Fibroblast of skin of left biceps (primary cell): ENCODE data around the gene HOXD11.

ENCODE experiments used
- DNase-seq, 2 experiments: peaks; one replicate each; pipeline ENCODE4 v3.0.0-alpha.2; 2013; ENCODE audit warnings: low read depth in 2 of 2

The HOXD11 gene

DNA sequence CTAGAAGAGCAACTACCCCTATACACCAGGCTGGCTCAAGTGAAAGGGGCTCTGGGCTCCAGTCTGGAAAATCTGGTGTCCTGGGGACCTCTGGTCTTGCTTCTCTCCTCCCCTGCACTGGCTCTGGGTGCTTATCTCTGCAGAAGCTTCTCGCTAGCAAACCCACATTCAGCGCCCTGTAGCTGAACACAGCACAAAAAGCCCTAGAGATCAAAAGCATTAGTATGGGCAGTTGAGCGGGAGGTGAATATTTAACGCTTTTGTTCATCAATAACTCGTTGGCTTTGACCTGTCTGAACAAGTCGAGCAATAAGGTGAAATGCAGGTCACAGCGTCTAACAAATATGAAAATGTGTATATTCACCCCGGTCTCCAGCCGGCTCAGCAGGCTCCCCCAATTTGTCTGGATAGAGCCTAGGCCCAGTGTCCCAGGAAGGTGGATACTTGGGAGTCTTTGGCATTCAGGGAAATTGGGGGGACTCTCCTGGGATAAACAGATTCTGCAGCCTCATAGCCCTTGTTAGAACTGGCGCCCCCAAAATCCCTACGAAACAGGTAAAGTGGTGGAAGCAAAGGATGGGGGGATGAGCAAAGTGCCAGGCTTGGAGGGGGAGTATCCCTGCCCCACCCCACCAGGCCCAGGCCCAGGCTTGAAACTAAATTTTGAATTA is 41.8 kb downstream of the HOXD11 start:
- DNase-seq, result no peak

DNA sequence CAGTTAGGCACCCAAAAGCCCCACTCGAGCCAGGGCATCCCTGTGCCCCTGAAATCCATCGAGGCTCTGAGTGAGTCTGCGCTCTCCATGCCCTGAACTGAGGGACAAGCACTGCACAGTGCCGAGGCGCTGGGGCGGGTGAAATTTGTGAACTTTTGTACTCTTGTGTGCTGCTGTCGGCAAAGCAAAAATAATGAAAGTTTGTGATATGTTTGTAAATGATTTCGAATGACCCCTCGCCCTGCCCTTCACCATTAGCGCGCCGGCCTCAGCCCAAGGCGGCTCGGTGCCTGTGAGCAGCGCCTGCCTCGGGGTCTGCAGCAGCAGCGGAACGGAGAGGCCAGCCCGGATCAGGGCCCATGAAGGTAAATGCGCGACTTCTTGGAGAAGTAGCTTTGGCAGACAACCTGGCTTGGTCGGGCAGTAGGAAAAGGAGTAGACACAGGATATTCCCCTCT is 42.4 kb downstream of the HOXD11 start:
- DNase-seq, result no peak

DNA sequence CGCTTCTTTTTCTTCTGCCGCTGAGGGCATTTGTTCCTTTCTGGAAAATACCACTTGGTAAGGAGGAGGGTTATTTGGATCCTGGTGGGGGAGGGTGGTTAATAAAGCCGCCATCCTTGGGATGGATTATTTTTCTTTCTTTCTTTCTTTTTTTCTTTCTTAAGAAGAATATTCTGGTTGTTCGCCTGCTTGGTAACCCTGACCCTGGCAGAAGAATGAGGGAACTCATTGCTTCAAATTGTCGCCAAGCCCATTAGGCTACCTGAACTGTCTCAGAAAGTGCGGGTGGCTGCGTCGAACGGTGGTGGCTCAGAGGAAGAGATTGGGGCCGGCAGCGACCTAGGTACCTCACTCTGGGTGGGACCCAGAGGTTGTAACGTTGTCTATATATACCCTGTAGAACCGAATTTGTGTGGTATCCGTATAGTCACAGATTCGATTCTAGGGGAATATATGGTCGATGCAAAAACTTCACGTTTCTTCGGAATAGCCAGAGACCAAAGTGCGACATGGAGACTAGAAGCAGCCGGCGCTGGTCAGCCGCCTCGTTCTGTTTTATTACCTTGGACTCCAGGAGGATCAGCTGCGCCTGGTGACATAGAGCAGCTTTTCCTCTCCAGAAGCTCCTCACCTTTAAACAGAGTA is 43.0 kb downstream of the HOXD11 start:
- no peak for DNase-seq

GRCh38 chr2:176150584-176151441 is 43.7 kb downstream of the HOXD11 start:
- DNase-seq, result no peak

GRCh38 chr2:176151442-176152287 is 44.6 kb downstream of the HOXD11 start, which contains the start of gene HOXD4:
HOXD4 (plus strand) TSS chr2:176151550; CDS start chr2:176151634, 84 bp downstream.
- no peak for DNase-seq

DNA sequence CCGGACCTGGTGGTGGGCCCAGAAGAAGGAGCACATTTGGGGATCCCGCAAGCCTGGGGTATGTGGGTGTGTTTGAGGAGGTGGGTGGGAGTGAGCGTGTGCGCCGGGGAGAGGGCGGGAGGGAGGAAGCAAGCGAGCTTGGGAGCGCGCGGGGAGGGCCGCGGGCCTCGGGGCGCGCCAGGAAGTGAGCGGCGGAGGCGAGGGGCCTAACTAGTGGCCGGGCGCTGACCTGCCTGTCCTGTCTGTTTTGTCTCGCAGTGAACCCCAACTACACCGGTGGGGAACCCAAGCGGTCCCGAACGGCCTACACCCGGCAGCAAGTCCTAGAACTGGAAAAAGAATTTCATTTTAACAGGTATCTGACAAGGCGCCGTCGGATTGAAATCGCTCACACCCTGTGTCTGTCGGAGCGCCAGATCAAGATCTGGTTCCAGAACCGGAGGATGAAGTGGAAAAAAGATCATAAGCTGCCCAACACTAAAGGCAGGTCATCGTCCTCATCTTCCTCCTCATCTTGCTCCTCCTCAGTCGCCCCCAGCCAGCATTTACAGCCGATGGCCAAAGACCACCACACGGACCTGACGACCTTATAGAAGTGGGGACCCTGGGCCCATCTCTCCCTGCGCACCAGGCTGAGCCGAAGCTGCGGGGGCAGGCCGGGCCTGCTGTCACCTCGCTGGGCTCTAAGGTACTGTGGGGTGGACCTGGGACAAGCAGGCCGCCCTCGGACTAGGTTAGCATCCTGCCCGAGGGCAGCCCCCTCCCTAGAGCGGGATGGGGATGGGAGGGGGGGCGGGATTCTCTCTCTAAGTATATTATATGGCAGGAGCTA is 45.5 kb downstream of the HOXD11 start:
- no peak for DNase-seq

GRCh38 chr2:176154576-176155252 is 47.6 kb downstream of the HOXD11 start:
- no peak for DNase-seq

DNA sequence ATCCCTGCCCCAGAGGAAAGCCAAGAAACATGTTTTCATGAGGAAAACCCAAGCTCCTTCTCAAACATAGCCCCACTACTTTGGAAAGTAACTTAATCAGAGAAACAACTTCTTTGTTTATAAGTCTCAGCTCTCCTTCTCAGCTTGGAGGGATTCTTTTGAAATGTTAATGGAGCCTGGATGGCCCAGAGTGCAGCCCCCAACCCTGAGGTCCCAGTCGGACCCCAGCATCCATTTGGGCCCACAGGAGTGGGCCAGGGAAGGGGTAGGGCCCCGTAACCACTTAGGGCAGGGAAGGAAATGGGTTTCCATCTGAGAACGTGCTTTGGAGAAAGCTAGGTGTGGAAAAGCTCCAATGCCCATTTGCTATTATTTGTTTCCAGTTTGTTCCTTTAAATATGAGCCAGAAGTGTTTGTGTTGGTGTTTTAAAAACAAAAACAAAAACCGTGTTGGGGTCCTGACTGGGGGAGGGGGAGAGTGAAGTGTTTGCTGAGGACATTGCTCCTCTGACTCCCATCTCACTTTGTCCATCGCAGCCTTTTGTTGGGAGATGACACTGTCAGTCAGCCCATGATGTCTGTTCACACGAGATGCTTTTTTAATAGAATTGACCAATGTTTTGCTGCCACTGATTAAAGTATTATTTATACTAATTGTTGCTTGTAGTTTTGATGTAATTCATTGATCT is 48.4 kb downstream of the HOXD11 start:
- DNase-seq, result no peak

DNA sequence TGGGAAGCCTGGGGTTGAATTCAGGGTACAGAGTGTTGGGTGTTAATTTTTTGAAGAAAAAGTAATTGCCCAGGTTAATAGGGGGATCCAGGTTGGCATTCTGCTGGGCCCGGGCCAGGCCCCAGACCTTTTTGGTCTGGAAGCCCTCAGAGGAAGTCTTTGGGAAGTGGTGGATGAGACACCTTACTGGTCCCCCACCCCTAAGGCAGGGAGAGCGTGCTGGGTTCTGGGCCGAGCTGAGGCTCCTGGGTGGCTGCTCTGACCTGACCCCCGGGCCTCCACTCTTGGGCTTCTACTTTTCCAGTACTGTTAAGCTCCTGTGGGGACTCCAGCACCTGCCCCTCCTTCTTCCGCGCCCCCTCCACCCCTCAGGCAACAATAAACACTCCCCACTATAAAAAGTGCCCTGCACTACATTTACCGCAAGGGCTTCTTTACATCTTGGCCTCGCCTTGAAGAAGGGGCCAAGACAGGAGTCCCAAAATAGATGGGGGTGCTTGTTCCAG is 49.3 kb downstream of the HOXD11 start:
- DNase-seq, result no peak

DNA sequence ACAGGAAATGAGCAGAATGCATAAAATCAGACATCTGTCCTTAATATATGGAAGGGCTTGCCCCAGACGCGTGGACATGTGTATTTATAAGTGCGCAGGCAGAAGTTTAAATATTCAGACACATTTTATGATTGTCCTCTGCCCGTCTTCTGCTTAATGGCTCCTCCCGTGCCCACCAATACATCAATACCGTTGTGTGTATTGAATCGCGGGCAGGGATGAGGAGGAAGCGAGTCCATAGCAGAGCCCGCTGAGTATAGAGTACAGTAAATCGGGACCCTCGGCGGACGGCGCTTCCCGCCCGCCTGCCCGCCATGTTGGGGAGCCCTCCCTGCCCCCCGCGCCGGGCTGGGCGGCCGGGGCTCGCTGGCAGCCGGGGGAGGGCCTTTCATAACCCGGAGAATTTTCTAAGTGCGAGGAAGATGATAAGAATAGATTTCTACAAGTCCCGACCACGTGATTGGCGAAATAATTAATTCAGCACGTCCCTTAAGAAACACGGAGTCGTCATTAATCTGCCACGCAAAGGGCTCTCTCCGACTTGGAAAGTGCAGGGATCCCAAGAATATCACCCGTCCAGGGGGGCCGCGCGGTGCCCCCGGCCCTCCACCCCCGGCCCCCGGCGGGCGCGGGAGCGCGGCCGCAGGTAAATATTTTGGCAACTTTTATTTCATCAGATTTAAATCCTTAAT is 49.9 kb downstream of the HOXD11 start, which contains the start of gene HOXD3:
HOXD3 (plus strand) TSS at position 501 of the 692 bp plus-strand sequence. CDS start 11,808 bp downstream, outside the sequence.
- no peak for DNase-seq

- DNase-seq, result no peak
Observed at GRCh38 chr2:176157499-176158185, 50.6 kb downstream of the HOXD11 start.

DNA sequence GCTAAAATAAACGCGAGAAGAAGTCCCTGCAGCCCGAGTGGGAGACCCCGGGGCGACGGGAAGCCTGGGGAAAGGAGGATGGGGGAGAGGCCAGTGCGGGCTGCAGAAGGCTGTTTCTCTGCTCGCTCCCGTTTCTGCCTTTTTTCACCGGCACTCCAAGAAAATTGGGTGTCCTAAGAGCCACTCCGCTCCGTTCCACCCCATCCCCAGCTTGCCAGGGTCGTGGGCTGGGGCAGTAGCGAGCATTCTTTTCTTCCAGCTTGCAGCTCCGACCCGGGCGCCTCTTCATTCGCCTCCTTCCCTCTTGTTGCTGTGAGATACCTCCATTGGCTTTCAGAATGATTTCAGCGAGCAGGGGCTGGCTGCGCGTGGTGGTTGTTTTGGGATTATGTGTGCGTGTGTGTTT is 51.1 kb downstream of the HOXD11 start:
- DNase-seq, result no peak

- no peak for DNase-seq
Observed at GRCh38 chr2:176158855-176159662, 52.0 kb downstream of the HOXD11 start.
